Measurements from ENCODE around the gene PDZRN4. TPM values are rescaled to one million over a fixed set of nuclear protein-coding genes. Genes with fewer than 3 reads are reported as not detected.

Gene PDZRN4
- total and polyA plus RNA-seq, 2 experiments from 2014 or later, result 0.90 TPM; not detected in 1

- H3K9me2 ChIP-seq (ENCODE audit: insufficient read depth), result peaks cover 16% of the 10 kb centered on the region
- H3K4me1 ChIP-seq (ENCODE audit: insufficient read depth), result peaks cover 22% of the 10 kb centered on the region
- H3K4me1 Mint-ChIP-seq, result peaks cover 27% of the 10 kb centered on the region
- H2AFZ ChIP-seq, result 0 out of 2 replicates have a peak overlapping the region, but pooled peaks have one; percentile 20
- H3F3A ChIP-seq (replicated peaks; ENCODE audit: low read depth), result peaks cover 8% of the 10 kb centered on the region; the same call in 1 of the 2 replicates
- no peak overlapping the region for H3K4me3 ChIP-seq
- no peaks in the 10 kb centered on the region for H3K9me3 Mint-ChIP-seq
- H3K4me2 ChIP-seq, result no peak overlapping the region
- no peaks in the 10 kb centered on the region for H3K79me2 ChIP-seq (replicated peaks; ENCODE audit: insufficient read depth)
- H4K20me1 ChIP-seq (replicated peaks; ENCODE audit: insufficient read depth), result no peaks in the 10 kb centered on the region
- no peaks in the 10 kb centered on the region for H3K27me3 ChIP-seq (ENCODE audit: insufficient read depth)
- H3K27ac ChIP-seq (ENCODE audit: low read depth), result no peak overlapping the region
- TF ChIP-seq CTCF (conservative IDR thresholded peaks at IDR 0.05; ENCODE audit: low read depth in 2 of 2) (no peak), CREB1 (CRISPR knock-in tag; IDR thresholded peaks at IDR 0.05; ENCODE audit: low read depth) (no peak), POLR2AphosphoS5 (IDR thresholded peaks at IDR 0.05; ENCODE audit: low read depth) (no peak), REST (IDR thresholded peaks at IDR 0.05; ENCODE audit: unreplicated experiment) (no peak)
- ATAC-seq (no peak), DNase-seq (ENCODE audit: low spot score) (no peak)
- H3K36me3 Mint-ChIP-seq (ENCODE audit: low read depth), result 0 out of 3 replicates have a peak, but pooled peaks cover 4% of the 10 kb centered on the region
- no peak overlapping the region for H3K4me3 Mint-ChIP-seq
- no peaks in the 10 kb centered on the region for H3K36me3 ChIP-seq (ENCODE audit: insufficient read depth)
- peaks cover 2% of the 10 kb centered on the region for H3K27me3 Mint-ChIP-seq (ENCODE audit: insufficient read depth, low read depth, poor library complexity)
- no peak overlapping the region for H3K27ac Mint-ChIP-seq
These were observed 385.3 kb downstream of the PDZRN4 start for GRCh38 chr12:41573445-41573844.

DNA sequence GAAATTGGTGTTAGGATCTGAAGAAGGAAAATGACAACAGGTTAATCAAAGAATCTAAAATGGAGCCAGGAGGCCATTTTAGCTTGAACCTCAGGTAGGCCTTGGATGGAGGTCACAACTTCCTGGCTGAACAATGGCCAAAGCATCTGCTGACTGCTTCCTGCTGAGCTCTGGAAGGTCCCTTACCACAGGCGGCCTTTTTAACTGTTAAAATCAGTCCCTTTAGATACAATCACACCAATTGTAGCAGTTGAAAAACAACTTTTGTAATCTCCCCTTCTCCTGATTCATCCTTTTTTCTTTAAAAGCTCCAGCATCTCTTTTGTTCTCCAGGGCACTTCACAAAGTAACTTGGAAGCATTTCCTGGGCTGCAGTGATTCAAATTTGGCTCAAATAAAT lies 388.8 kb downstream of the PDZRN4 start:
- DNase-seq (ENCODE audit: low spot score) (peak; percentile 66), ATAC-seq (peak; percentile 86)
- H4K20me1 ChIP-seq (replicated peaks; ENCODE audit: insufficient read depth), result no peaks in the 10 kb centered on the region
- Mint-ChIP-seq H3K9me3 (no peaks in the 10 kb centered on the region; the same call in 2 of the 3 replicates), H3K27me3 (ENCODE audit: insufficient read depth, low read depth, poor library complexity) (peaks cover 2% of the 10 kb centered on the region), H3K27ac (peak overlapping the region; percentile 86), H3K4me1 (peaks cover 33% of the 10 kb centered on the region), H3K36me3 (ENCODE audit: low read depth) (peaks cover 4% of the 10 kb centered on the region; the same call in 1 of the 3 replicates), H3K4me3 (no peak overlapping the region)
- no peak overlapping the region for H2AFZ ChIP-seq
- no peaks in the 10 kb centered on the region for H3K27me3 ChIP-seq (ENCODE audit: insufficient read depth)
- no peaks in the 10 kb centered on the region for H3K36me3 ChIP-seq (ENCODE audit: insufficient read depth)
- peaks cover 8% of the 10 kb centered on the region; the same call in 1 of the 2 replicates for H3F3A ChIP-seq (replicated peaks; ENCODE audit: low read depth)
- H3K27ac ChIP-seq (ENCODE audit: low read depth), result peak overlapping the region; percentile 70
- peaks cover 30% of the 10 kb centered on the region for H3K4me1 ChIP-seq (ENCODE audit: insufficient read depth)
- peak overlapping the region; percentile 7; the same call in 1 of the 2 replicates for H3K4me2 ChIP-seq
- H3K4me3 ChIP-seq, result no peak overlapping the region
- no peaks in the 10 kb centered on the region for H3K79me2 ChIP-seq (replicated peaks; ENCODE audit: insufficient read depth)
- H3K9me2 ChIP-seq (ENCODE audit: insufficient read depth), result peaks cover 16% of the 10 kb centered on the region
- TF ChIP-seq ZNF114 (CRISPR knock-in tag; IDR thresholded peaks at IDR 0.05) (peak; percentile 98), STAT1 (IDR thresholded peaks at IDR 0.05; ENCODE audit: unreplicated experiment) (no peak), NANOG (IDR thresholded peaks at IDR 0.05; ENCODE audit: borderline replicate concordance) (peak; percentile 91), CTCF (conservative IDR thresholded peaks at IDR 0.05; ENCODE audit: low read depth in 2 of 2) (no peak), POLR2AphosphoS5 (IDR thresholded peaks at IDR 0.05; ENCODE audit: low read depth) (no peak), REST (IDR thresholded peaks at IDR 0.05; ENCODE audit: unreplicated experiment) (no peak), JUNB (IDR thresholded peaks at IDR 0.05; ENCODE audit: unreplicated experiment) (no peak)
